HL-60/S4 (cell line): Measurements from ENCODE around the gene CACNA2D1.

Experiments used
- in situ Hi-C: fragments of 300-500 bp; cut with MboI; formaldehyde crosslinking; loops from 2 replicates; pipeline ENCODE4 v1.14.3; 2022; ENCODE audit warnings: low sequenced_read_pairs

The CACNA2D1 gene

DNA sequence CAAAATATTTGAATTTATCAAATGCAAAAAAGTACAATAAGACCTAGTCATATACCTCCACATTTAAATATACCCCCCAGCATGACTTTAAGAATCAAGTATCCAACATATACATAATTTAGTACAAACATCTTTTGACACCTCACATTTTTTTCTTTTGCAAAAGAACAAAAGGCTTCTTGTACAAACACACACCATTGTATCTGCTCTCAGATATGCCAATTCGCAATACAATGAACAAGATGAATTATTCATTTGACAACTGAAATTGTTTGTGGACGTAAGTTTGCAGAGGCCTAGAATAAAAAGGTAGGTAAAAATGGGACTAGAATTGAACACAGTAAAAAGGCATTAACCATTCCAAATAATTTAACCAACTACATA is 154.4 kb downstream of the CACNA2D1 start:
- in situ Hi-C loops, result no loop called here

DNA sequence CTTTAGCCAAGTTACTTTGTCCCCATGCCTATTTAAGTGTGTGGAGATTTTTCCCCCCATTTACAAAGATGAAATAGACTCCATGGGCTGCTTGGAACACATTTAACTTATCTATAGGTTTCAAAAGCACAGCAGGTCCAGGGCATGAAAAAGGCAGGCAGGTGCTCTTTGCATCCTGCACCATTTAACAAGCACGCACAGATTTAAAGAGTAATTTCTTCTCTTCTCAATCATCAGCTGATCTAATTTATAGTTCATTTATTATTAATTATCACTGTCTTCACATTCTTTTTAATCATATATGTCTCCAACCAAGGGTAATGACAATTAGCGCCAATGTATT is 156.8 kb downstream of the CACNA2D1 start:
- in situ Hi-C loops, result no loop called here

DNA sequence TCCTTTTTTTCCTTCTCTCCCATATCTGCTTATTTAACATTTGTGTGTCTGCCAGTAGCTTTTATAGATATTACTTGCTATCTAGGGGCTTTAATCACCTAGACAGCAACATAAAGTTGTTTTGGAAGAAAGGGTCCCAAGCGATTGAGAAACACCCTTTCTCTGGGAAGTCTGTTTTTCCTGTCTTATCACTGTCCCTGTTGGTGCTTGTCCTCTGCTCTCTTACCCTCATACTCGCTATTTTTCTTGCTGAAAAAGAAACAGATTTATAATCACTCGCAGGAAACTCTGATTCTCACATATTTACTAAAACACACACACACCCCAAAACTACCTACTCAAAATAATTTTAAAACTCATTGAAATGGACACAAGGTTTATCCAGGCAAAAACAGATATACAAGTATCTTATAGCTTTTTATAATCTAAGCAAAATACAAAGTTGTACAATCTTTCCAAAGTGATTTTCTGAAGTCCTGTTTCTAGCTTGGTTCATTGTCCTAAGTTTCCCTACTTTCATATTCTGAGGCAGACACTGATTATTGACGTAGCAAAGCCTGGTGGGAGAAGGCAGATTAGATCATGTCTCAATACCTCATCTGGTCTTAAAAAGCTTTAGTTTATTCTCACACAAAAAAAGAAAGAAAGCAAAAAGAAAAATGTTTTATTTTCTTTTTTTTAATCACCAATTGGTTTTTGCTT is 157.3 kb downstream of the CACNA2D1 start:
- in situ Hi-C loops, result no loop called here

- in situ Hi-C loops, result no loop called here
Measured at GRCh38 chr7:82284936-82285519, 158.5 kb downstream of the CACNA2D1 start.

GRCh38 chr7:82275342-82275741 is 168.2 kb downstream of the CACNA2D1 start:
- in situ Hi-C loops, result no loop called here

DNA sequence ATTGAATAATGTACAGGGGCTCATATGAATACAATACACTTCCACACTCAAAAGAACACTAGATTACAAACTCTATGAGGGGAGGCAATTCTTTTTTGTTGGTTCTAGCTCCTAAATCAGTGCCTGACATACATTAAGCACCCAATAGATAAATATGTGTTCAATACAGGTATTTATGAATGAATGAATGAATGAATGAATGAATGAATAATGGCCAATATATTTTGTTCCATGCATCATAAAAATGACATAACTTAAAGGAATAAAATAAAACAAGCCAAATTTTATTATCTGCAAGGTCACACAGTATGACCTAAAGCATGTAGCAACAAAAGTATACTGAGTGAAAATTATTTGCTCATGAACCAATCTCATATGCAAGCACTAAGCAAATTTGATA is 168.9 kb downstream of the CACNA2D1 start:
- in situ Hi-C loops, result no loop called here

GRCh38 chr7:82273886-82274285 is 169.7 kb downstream of the CACNA2D1 start:
- in situ Hi-C loops, result no loop called here

DNA sequence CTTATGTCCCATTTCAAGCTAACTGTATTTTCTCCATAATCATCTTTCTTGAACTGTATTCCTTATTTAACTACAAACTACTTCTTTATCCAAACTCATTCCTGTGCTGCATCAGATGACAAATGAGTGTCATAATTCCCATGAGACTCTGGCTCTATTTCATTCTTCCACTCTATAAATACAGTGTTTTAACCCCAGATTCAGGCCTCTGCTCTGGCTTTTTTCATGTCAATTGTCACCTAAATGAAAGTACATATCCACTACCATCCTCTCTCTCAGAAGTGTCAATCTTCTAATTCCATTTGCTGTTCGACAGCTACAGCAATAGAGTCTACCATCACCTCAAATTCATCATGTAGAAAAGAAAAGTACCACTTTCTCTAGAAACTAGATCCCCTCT is 172.7 kb downstream of the CACNA2D1 start:
- in situ Hi-C loops, result no loop called here

- in situ Hi-C loops, result no loop called here
Measured at GRCh38 chr7:82268632-82269031, 174.9 kb downstream of the CACNA2D1 start.

DNA sequence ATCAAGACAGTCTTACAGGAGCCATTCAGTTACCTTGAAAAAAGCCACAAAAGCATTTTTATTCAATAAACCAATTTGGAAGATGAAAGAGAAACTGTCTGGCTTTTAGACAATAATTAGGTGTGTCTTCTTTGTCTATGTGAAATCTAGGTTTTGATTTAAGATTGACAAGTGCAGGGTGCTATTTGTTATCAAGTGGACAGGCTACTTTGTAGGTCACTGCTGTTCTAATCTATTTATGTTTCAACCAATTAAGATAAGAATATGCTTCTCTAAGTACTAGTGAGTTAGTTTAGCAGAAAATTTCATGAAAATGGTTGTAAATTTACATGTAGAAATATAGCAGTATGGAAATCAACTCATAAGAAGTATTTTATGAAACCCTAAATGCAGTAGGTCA is 177.5 kb downstream of the CACNA2D1 start:
- in situ Hi-C loops, result no loop called here

- in situ Hi-C loops, result no loop called here
Measured at GRCh38 chr7:82264783-82265305, 178.7 kb downstream of the CACNA2D1 start.

DNA sequence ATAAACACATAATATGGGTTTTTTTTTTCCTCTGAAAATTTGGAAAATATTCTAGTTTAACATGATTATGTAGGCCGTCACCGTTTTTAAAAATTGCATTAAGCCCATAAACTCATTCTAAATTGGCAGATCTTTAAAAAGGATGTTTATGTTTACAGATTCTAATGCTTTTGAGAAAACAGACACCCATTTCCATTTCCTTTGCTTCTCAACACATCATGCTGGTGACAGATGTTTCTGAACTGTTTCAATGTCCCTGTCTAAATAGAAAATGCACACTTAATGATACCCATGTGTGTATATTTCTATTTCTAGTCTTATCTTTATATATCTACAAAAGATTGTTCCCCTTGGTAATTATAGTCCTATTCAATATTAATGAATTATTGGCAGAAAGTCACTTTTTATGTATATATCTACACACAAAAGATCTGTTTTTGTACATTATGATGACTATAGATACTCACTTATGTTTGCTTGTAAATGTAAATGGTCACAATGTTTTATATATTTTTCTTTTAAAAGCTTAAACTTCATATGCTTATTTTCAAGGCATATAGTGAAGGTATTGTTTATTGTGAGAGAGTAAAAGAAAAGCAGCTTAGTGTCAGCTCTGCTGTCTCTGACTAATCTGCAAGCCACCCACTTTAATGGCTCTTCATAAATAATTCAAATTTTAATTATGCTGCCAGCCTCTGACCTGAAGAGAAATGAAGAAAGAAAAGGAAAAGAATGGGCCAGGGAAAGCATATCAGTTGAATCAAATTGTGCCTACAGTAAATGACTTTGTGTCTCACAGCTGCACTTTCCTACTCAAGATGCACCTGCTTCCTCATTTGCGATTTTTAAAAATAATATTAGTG is 179.4 kb downstream of the CACNA2D1 start:
- in situ Hi-C loops, result no loop called here

DNA sequence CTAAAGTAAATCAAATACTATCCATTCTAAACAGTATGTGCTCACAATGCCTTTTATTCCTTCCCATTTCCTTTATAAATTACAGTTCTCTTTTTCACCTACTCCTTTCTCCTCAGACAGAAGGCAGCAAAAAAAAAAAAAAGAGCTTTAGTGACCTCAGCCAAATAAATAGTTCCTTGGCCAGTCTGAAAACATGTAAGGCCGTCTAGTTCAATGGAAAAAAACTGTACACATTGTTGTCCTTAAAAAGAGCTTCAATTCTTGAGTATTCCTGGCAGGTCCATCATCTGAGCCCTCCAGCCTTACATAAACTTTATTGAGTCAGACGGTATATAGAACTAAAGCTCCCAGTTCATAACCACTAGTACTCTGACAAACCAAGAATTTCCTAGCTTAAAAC is 185.4 kb downstream of the CACNA2D1 start:
- in situ Hi-C loops, result no loop called here

DNA sequence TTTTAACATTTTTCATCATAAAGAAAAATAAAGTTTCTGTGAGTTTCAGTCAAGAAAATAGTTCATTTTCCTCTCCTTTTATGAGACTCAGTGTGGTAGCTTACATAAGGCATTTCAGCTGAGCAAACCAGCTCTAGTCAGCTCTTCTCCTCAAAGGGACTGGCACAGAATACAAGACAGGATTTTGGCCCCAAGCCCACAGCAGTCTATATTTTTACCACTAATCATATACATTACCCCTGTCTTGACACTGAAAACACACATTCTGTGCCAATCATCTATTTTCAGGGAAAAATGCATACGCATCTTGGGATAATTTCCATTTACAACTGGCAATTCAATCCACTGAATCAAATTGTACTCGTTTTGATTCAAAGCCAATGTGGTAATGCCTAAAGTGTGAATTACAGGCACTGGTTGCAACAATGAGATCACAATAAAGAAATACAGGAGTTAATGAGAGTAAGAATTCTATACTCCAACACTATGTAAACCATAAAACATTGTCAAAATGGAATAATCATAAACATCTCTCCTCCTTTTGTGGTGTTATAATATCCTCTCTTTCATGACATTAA is 186.4 kb downstream of the CACNA2D1 start:
- in situ Hi-C loops, result no loop called here

GRCh38 chr7:82255706-82256105 is 187.9 kb downstream of the CACNA2D1 start:
- in situ Hi-C loops, result no loop called here

DNA sequence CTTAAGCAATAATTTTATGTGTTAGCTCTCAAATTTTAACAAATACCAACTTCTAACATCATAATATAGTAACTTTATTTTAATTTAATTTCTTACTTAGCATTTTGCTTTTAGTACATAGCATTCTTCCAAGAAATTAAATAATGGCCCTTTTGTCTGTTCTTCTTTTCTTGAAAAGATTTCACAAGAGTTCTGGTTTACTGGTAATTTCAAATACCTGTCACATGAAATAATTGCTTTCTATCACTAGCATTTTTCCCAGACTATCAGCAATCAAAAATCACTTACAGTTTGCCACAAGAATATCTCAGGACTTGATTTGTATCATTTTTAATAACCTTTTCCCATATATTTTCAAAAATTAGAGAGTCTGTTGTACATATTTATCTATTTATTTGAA is 193.0 kb downstream of the CACNA2D1 start:
- in situ Hi-C loops, result no loop called here

DNA sequence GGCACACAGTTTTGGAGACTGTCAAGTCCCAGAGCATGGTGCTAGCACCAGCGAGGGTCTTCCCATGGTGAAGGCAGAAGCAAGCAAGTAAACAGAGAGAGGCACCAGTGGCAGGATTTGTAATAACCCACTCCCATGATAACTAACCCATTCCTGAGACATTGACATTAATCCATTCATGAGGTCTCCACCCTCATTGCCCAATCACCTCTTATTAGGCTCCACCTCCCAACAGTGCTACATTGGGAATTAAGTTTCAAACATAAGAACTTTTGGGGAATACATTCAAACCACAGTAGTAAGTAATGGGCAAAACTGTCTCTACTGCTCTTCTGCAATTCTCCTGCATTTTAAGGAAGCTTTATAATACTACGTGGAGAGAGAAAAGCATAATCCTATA is 193.6 kb downstream of the CACNA2D1 start:
- in situ Hi-C loops, result no loop called here

- in situ Hi-C loops, result no loop called here
Measured at GRCh38 chr7:82247814-82248433, 195.7 kb downstream of the CACNA2D1 start.

- in situ Hi-C loops, result no loop called here
Measured at GRCh38 chr7:82244947-82245517, 198.5 kb downstream of the CACNA2D1 start.

GRCh38 chr7:82241356-82241755 is 202.2 kb downstream of the CACNA2D1 start:
- in situ Hi-C loops, result no loop called here

GRCh38 chr7:82235713-82236112 is 207.9 kb downstream of the CACNA2D1 start:
- in situ Hi-C loops, result no loop called here
